ENCODE data around the gene SMARCA5.

DNA sequence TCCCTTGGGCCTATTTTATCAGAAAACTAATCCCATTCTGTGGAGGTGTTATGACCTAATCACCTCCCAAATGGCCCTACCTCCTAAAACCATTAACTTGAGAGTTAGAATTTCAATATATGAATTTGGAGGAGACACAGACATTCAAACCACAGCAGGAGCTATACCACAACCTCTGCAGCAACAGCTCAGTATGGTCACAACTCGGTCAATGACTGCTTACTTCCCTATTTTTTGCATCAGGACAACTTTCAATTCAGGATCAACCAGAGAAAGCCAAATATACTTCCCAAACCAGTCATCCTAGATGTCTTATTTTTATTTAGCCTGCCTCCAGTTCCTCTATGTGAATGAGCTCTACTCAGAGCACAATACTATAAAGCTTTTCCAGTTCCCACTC, 11.3 kb upstream of the SMARCA5 start:
- TF ChIP-seq, protein P1, sequence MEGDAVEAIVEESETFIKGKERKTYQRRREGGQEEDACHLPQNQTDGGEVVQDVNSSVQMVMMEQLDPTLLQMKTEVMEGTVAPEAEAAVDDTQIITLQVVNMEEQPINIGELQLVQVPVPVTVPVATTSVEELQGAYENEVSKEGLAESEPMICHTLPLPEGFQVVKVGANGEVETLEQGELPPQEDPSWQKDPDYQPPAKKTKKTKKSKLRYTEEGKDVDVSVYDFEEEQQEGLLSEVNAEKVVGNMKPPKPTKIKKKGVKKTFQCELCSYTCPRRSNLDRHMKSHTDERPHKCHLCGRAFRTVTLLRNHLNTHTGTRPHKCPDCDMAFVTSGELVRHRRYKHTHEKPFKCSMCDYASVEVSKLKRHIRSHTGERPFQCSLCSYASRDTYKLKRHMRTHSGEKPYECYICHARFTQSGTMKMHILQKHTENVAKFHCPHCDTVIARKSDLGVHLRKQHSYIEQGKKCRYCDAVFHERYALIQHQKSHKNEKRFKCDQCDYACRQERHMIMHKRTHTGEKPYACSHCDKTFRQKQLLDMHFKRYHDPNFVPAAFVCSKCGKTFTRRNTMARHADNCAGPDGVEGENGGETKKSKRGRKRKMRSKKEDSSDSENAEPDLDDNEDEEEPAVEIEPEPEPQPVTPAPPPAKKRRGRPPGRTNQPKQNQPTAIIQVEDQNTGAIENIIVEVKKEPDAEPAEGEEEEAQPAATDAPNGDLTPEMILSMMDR (conservative IDR thresholded peaks at IDR 0.05 in 1 of 2, IDR thresholded peaks at IDR 0.05 in 1 of 2; ENCODE audit: extremely low read depth in 1 of 2, insufficient read depth in 1 of 2, low read depth in 1 of 2, low read length in 2 of 2): no peak
- TF ChIP-seq EZH2 (IDR thresholded peaks at IDR 0.05; ENCODE audit: borderline replicate concordance, low read length): no peak
